Gastroesophageal sphincter (tissue), 4 donors: ENCODE data around the gene CSGALNACT2. TPM values are rescaled to one million over a fixed set of nuclear protein-coding genes. Genes with fewer than 3 reads are reported as not detected.

Experiments
- ATAC-seq: fragments of 150-250 bp; one replicate; pipeline ENCODE4 v1.9.1; 2016; ENCODE audit warnings: mild to moderate bottlenecking, moderate library complexity
- H3K27ac ChIP-seq, 4 donors: fragments of 200-600 bp; sonication (generic) in 3 of 4; 1 replicate in 3 of 4; 2 replicates in 1 of 4; pipeline ENCODE4 v1.5.1; 2016 to 2019
- H3K27me3 ChIP-seq: fragments of 200-600 bp; sonication (generic); one replicate; pipeline ENCODE4 v1.5.1; 2019
- H3K36me3 ChIP-seq, 2 donors: fragments of 200-600 bp; sonication (generic); one replicate each; pipeline ENCODE4 v1.5.1; 2019; ENCODE audit warnings: control low read depth in 1 of 2
- H3K4me1 ChIP-seq, 3 donors: fragments of 200-600 bp; sonication (generic); 1 replicate in 2 of 3; 2 replicates in 1 of 3; pipeline ENCODE4 v1.5.1; 2016 to 2019; ENCODE audit warnings: control low read depth in 2 of 3
- H3K4me3 ChIP-seq, 2 donors: fragments of 200-600 bp; sonication (generic); one replicate each; pipeline ENCODE4 v1.5.1; 2019; ENCODE audit warnings: mild to moderate bottlenecking in 1 of 2, moderate library complexity in 1 of 2
- H3K9me3 ChIP-seq, 3 donors: fragments of 200-600 bp; sonication (generic); one replicate each; pipeline ENCODE4 v1.5.1; 2017 to 2019; ENCODE audit warnings: control low read depth in 2 of 3
- EP300 ChIP-seq: sonication (generic); formaldehyde crosslinking; IDR thresholded peaks from one replicate; pipeline ENCODE4 v1.6.1; 2017; ENCODE audit warnings: antibody characterized with exemption, mild to moderate bottlenecking
- POLR2A ChIP-seq, 2 donors: fragments of 450-650 bp; IDR thresholded peaks; one replicate each; pipeline ENCODE4 v1.6.1; 2017; ENCODE audit warnings: antibody characterized with exemption in 2 of 2, mild to moderate bottlenecking in 2 of 2, moderate library complexity in 1 of 2
- POLR2AphosphoS5 ChIP-seq: sonication (generic); formaldehyde crosslinking; IDR thresholded peaks from one replicate; pipeline ENCODE4 v1.6.1; 2017; ENCODE audit warnings: antibody characterized with exemption
- WGBS, 2 donors: methylation state at CpG; one replicate each; pipeline ENCODE4 v1.1.5; 2018; ENCODE audit warnings: low coverage in 1 of 2; 5-methylcytosine and 5-hydroxymethylcytosine counted together
- total RNA-seq, 4 donors: library from RNA; depleted of rRNA; stranded (reverse); fragments of >200 nt; gene quantifications; one replicate each; pipeline ENCODE4 v1.1.0, GENCODE V29; 2016
- TF ChIP-seq, protein P1 (sequence below), 4 experiments: fragments of 200-600 bp in 2 of 4; fragments of 450-650 bp in 2 of 4; sonication (generic) in 1 of 4; IDR thresholded peaks; one replicate each; pipeline ENCODE4 v1.5.1; 2017 to 2019; ENCODE audit warnings: antibody characterized with exemption in 4 of 4, mild to moderate bottlenecking in 2 of 4, moderate library complexity in 2 of 4

The CSGALNACT2 gene
- total RNA-seq, 4 donors from 2014 or later: 28.4 to 37.4 (median 32.7) TPM

DNA sequence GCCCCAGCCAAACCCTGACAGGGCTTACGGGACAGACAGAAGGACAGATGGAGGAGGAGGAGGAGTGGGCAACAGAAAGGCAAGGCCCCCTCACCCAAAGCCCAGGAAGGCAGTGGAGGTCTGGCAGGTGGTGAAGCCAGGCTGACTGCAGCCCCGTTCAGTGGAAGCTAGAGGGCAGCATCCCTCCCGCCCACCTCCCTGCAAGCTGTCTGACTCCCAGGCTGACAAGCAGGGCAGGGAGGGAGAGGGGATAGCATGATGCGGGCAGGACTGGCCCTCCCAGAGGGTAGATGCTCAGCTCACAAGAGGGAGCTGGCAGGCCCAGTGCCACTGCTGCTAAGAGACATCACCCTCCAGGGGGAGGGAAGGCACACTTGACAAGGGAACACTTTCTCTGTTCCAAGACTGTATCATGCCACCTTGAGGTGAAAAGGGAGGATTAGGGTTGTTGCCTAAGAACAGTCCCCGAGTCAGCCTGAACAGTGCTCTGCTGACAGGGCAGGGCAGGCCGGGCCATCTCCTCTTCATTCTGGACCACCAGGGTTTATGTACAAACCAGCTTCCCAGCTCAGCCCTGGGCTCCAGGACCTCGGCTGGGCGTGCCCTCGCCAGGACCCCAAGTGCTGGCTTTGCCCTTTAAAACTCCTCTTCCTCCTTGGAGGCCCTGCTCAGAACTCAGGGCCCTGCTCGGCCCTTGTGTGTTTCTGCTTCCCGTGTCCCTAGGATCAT is 66.9 kb downstream of the CSGALNACT2 start:
- H3K4me3 ChIP-seq: no peak overlapping the region
- TF ChIP-seq, protein P1, sequence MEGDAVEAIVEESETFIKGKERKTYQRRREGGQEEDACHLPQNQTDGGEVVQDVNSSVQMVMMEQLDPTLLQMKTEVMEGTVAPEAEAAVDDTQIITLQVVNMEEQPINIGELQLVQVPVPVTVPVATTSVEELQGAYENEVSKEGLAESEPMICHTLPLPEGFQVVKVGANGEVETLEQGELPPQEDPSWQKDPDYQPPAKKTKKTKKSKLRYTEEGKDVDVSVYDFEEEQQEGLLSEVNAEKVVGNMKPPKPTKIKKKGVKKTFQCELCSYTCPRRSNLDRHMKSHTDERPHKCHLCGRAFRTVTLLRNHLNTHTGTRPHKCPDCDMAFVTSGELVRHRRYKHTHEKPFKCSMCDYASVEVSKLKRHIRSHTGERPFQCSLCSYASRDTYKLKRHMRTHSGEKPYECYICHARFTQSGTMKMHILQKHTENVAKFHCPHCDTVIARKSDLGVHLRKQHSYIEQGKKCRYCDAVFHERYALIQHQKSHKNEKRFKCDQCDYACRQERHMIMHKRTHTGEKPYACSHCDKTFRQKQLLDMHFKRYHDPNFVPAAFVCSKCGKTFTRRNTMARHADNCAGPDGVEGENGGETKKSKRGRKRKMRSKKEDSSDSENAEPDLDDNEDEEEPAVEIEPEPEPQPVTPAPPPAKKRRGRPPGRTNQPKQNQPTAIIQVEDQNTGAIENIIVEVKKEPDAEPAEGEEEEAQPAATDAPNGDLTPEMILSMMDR (IDR thresholded peaks at IDR 0.05): peak in 2 of 4 experiments; percentile 44 to 72
- TF ChIP-seq POLR2A (IDR thresholded peaks at IDR 0.05): no peak
- peaks cover 0 to 23% (median 2%) of the 10 kb centered on the region in 3 donors for H3K4me1 ChIP-seq
- H3K9me3 ChIP-seq: no peaks in the 10 kb centered on the region
- ATAC-seq: peak; percentile 29
- no peak overlapping the region for H3K27ac ChIP-seq
- H3K27me3 ChIP-seq: peaks cover 18% of the 10 kb centered on the region
- 23% methylated on average over 4 of the region's 11 CpGs; no CpG with 5 or more reads in 1 of the 2 donors for WGBS, 2 donors
- no peaks in the 10 kb centered on the region for H3K36me3 ChIP-seq

DNA sequence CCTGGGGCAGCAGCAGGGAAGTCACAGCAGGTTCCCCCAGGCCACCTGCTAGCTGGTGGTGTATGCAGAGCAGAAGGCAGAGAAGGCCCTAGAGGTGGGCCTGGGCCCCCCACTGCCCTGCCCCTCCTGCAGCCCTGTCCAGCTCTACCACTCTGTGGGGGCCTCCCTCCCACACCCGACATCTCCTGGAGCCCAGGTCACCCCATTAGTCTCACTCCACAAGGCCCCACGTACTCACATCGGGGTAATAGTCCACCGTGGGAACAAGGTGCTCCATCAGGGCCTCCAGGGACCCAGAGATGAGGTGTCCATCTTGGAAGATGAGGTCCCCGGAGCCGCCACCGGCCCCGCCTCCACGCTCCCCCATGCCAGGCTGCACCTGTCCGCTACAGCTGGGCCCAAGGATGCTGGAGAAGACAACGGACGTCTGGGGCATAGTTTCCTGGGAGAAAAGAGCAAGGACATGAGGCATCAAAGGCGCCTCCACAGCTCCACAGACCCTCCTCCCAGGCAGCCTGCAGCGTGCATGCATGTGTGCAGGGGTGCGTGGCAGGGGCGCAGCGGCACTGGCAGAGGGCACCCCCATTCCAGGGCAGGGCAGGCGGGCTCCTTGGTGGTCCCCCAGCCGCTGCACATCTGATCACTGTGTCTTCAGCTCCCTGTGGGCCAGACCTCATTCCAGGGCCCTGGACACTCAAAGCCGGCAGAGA is 67.6 kb downstream of the CSGALNACT2 start:
- ATAC-seq: no peak
- TF ChIP-seq POLR2A (IDR thresholded peaks at IDR 0.05): no peak
- TF ChIP-seq, protein P1 (IDR thresholded peaks at IDR 0.05): no peak
- TF ChIP-seq POLR2AphosphoS5: no peak
- no peak for TF ChIP-seq EP300

DNA sequence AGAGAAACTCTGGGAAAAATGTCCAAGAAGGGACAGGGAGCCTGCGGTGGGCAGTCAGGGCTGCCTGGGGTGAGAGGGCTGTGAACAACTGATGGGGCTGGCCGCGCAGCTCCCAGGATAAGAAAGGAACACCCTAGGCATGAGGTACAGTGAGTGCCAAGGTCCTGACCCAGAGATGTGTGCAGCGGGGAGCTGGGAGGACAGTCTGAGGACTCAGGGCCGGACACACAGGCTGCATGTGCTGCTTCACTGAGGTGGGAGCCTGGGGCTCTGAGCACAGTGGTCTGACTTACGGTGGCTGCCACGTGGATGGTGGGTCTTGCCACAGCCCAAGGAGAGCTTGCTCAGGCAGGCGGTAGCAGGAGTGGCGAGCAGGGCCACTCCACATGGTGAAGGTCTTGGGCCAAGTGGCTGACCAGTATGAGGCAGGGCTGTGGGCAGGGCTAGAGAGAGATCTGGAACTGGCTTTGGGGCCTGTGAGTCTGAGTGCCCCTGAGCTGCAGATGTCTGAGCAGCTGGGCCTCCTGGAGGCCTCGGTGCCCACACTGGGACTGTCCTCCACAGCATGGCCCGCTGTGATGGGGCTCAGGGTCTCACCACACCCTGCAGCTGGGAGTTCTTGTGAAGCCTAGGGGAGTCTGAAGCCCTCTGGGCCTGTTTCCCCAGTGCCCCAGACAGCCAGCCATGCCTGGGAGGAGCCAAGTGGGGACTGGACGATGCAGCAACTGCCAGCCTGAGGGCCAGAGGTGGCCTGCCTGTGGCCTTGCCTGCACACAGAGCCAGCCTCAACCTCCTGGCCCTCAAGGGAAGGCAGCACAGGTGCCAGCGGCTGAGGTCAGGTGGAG is 68.4 kb downstream of the CSGALNACT2 start:
- Histone ChIP-seq H3K27me3 (peaks cover 9% of the 10 kb centered on the region), H3K27ac (no peak overlapping the region), H3K9me3 (no peaks in the 10 kb centered on the region), H3K36me3 (no peaks in the 10 kb centered on the region), H3K4me3 (no peak overlapping the region), H3K4me1 (peaks cover 0 to 19% (median 2%) of the 10 kb centered on the region in 3 donors)
- WGBS, 2 donors: 78% methylated on average over 4 of the region's 13 CpGs; no CpG with 5 or more reads in 1 of the 2 donors
- TF ChIP-seq, protein P1 (IDR thresholded peaks at IDR 0.05): no peak
- no peak for TF ChIP-seq POLR2AphosphoS5
- no peak for TF ChIP-seq EP300
- no peak for TF ChIP-seq POLR2A (IDR thresholded peaks at IDR 0.05)
- ATAC-seq: no peak

More for the DNA sequence above, 67.6 kb downstream of the CSGALNACT2 start:
- Histone ChIP-seq H3K36me3 (no peaks in the 10 kb centered on the region), H3K27ac (no peak overlapping the region), H3K27me3 (peaks cover 13% of the 10 kb centered on the region), H3K4me1 (peaks cover 0 to 23% (median 2%) of the 10 kb centered on the region in 3 donors), H3K4me3 (no peak overlapping the region), H3K9me3 (no peaks in the 10 kb centered on the region)
- 80 to 94% methylated on average over 2 to 3 of the region's 20 CpGs for WGBS, 2 donors

DNA sequence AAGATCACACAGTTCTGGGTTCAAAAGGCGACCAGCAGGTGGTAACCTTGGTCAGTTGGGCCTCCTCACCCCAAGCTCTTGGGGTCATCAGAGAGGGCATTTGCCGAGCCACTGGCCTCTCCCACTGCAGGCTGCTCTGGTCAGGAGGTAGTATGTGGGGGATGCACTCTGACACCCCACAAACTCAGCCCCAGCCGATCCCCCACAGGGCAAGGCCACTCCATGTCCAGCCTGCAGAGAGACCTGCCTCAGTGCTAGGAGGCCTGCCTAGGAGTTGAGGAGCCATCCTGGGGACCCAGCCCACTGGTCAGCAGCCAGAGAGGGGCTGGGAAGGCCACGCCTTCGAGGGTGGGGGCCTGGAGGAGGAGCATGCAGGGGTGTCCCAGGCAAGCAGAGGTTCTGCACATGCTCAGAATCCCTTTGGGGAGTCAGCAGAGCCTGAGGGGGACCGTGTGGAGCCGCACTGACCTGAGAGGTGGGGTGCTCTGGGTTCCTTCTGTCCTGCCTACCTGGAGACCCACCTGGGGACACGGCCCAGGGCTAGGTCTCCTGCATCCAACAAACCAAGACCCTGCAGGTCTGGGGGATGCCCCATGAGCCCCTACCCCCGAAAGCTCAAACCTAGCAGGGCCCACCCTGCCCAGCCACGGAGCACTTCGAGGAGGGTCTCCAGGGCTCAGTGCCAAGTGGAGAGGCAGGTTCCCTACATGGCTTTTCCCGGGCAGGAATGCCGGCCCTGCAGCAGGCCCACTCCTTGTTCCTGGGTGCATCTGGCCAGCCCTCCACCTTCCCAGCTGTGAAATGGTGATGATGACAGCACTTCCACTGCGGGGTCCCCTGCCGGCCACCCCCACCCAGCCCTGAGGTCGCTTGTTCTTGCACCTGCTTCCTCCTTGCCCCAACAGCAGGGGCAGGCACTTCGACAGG is 70.2 kb downstream of the CSGALNACT2 start:
- H3K27me3 ChIP-seq: no peaks in the 10 kb centered on the region
- H3K9me3 ChIP-seq: no peaks in the 10 kb centered on the region
- no peak overlapping the region for H3K27ac ChIP-seq
- no peak for ATAC-seq
- TF ChIP-seq, protein P1 (IDR thresholded peaks at IDR 0.05): no peak
- WGBS, 2 donors: 60% methylated on average over 1 of the region's 17 CpGs; no CpG with 5 or more reads in 1 of the 2 donors
- no peaks in the 10 kb centered on the region for H3K36me3 ChIP-seq
- H3K4me1 ChIP-seq: peaks cover 0 to 1% (median 0%) of the 10 kb centered on the region in 3 donors
- H3K4me3 ChIP-seq: no peak overlapping the region
